ENCODE measurements around the gene DMRTA2.

DMRTA2 gene

GRCh38 chr1:50371749-50372148 is 51.5 kb downstream of the DMRTA2 start:
- DNase-seq, result no peak

GRCh38 chr1:50369830-50370229 is 53.4 kb downstream of the DMRTA2 start:
- DNase-seq, result no peak

- DNase-seq, result no peak
Measured at GRCh38 chr1:50369008-50369634, 54.1 kb downstream of the DMRTA2 start.

- DNase-seq, result no peak
Measured at GRCh38 chr1:50368179-50369007, 54.9 kb downstream of the DMRTA2 start.
